GM12878 (cell line): Measurements from ENCODE around the gene STK32A.

Experiments
- EP300 ChIP-seq, 2 experiments: fragments of 150-350 bp in 1 of 2; IDR thresholded peaks; 2 replicates each; pipeline ENCODE4 v1.6.1; 2011 to 2012; ENCODE audit warnings: low read depth in 2 of 2, low read length in 2 of 2, borderline replicate concordance in 1 of 2, improper control_type of control experiment in 1 of 2, inconsistent platforms in 1 of 2; ENCODE audit not compliant: control insufficient read depth in 1 of 2
- FOS ChIP-seq: IDR thresholded peaks from 3 replicates; pipeline ENCODE4 v1.6.1; 2011; ENCODE audit warnings: borderline replicate concordance; ENCODE audit not compliant: insufficient read length; ENCODE audit errors: extremely low read depth
- POLR2A ChIP-seq: IDR thresholded peaks from 2 replicates; pipeline ENCODE4 v1.6.1; 2011; ENCODE audit warnings: low read depth, mild to moderate bottlenecking, low read length
- RCOR1 ChIP-seq: conservative IDR thresholded peaks from 2 replicates; pipeline ENCODE4 v1.6.1; 2012; ENCODE audit warnings: low read depth, low read length, improper control_type of control experiment
- TAF1 ChIP-seq: IDR thresholded peaks from 2 replicates; pipeline ENCODE4 v1.6.1; 2011; ENCODE audit warnings: mild to moderate bottlenecking, low read depth, low read length, borderline replicate concordance
- TF ChIP-seq, protein P1 (sequence below), 3 experiments: IDR thresholded peaks in 2 of 3; conservative IDR thresholded peaks in 1 of 3; 2 replicates each; pipeline ENCODE4 v1.5.1; 2011; ENCODE audit warnings: low read depth in 3 of 3, low read length in 3 of 3, mild to moderate bottlenecking in 3 of 3, control low read depth in 2 of 3, moderate library complexity in 2 of 3, inconsistent platforms in 1 of 3, mixed read lengths in 1 of 3; ENCODE audit not compliant: control insufficient read depth in 2 of 3, insufficient read depth in 1 of 3; ENCODE audit errors: extremely low read depth in 1 of 3

GRCh38 chr5:147188200-147189108, 46.4 kb upstream of the STK32A start:
- TF ChIP-seq TAF1 (no peak), RCOR1 (no peak), EP300 (IDR thresholded peaks at IDR 0.05; ENCODE audit: borderline replicate concordance in 1 of 2, control insufficient read depth in 1 of 2, low read depth in 2 of 2, low read length in 2 of 2) (no peak), FOS (no peak), POLR2A (no peak)
- TF ChIP-seq, protein P1, sequence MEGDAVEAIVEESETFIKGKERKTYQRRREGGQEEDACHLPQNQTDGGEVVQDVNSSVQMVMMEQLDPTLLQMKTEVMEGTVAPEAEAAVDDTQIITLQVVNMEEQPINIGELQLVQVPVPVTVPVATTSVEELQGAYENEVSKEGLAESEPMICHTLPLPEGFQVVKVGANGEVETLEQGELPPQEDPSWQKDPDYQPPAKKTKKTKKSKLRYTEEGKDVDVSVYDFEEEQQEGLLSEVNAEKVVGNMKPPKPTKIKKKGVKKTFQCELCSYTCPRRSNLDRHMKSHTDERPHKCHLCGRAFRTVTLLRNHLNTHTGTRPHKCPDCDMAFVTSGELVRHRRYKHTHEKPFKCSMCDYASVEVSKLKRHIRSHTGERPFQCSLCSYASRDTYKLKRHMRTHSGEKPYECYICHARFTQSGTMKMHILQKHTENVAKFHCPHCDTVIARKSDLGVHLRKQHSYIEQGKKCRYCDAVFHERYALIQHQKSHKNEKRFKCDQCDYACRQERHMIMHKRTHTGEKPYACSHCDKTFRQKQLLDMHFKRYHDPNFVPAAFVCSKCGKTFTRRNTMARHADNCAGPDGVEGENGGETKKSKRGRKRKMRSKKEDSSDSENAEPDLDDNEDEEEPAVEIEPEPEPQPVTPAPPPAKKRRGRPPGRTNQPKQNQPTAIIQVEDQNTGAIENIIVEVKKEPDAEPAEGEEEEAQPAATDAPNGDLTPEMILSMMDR (IDR thresholded peaks at IDR 0.05 in 2 of 3, conservative IDR thresholded peaks at IDR 0.05 in 1 of 3; ENCODE audit: control insufficient read depth in 2 of 3, extremely low read depth in 1 of 3, insufficient read depth in 1 of 3, low read depth in 3 of 3, low read length in 3 of 3), result peak; percentile 68 to 77 (median 70); a peak in 5 of 6 replicates
